ENCODE data around the gene FKBP11.
"Not testable (repeated sequence)": the region's sequence is repeated elsewhere in the genome, so short reads cannot be mapped to it uniquely, and the experiment has no call there.

FKBP11 gene

DNA sequence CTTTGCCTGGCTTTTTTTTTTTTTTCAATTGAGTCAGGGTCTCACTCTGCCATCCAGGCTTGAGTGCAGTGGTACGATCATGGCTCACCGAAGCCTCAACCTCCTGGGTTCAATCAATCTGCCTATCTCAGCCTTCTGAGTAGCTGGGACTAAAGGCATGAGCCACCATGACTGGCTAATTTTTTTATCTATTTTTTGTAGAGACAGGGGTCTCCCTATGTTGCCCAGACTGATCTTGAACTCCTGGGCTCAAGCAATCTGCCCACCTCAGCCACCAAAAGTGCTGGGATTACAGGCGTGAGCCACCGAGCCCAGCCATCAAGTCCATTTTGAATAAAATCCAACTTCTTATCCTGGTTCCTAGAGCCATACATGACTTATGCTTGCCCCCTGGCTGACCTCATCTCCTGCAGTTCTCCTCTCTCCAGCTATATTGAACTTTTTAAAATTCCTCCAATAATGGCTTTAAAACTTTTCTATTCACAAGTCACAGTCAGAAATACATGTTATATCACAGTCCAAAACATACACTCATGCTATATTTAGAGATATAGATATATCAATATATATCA lies 49.3 kb downstream of the FKBP11 start:
- TF ChIP-seq, protein P1, sequence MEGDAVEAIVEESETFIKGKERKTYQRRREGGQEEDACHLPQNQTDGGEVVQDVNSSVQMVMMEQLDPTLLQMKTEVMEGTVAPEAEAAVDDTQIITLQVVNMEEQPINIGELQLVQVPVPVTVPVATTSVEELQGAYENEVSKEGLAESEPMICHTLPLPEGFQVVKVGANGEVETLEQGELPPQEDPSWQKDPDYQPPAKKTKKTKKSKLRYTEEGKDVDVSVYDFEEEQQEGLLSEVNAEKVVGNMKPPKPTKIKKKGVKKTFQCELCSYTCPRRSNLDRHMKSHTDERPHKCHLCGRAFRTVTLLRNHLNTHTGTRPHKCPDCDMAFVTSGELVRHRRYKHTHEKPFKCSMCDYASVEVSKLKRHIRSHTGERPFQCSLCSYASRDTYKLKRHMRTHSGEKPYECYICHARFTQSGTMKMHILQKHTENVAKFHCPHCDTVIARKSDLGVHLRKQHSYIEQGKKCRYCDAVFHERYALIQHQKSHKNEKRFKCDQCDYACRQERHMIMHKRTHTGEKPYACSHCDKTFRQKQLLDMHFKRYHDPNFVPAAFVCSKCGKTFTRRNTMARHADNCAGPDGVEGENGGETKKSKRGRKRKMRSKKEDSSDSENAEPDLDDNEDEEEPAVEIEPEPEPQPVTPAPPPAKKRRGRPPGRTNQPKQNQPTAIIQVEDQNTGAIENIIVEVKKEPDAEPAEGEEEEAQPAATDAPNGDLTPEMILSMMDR (IDR thresholded peaks at IDR 0.05; ENCODE audit: borderline replicate concordance, insufficient read depth, low read depth, low read length), result no peak

DNA sequence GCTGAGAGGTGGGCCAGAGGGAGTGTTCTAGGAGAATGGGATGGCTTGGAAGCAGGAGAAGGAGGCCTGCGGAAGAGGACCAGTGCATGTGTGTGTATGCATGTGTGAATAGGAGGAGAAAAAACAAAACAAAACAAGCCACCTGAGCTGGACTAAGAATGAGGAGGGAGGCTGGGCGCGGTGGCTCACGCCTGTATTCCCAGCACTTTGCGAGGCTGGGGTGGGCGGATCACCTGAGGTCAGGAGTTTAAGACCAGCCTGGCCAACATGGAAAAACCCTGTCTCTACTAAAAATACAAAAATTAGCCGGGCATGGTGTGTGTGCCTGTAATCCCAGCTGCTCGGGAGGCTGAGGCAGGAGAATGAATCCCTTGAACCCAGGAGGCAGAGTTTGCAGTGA lies 51.8 kb downstream of the FKBP11 start:
- not testable (repeated sequence) for H3K4me3 ChIP-seq (ENCODE audit: low read depth, low read length)

More for the DNA sequence above, 49.3 kb downstream of the FKBP11 start:
- H3K4me3 ChIP-seq (ENCODE audit: low read depth, low read length), result no peak overlapping the region

DNA sequence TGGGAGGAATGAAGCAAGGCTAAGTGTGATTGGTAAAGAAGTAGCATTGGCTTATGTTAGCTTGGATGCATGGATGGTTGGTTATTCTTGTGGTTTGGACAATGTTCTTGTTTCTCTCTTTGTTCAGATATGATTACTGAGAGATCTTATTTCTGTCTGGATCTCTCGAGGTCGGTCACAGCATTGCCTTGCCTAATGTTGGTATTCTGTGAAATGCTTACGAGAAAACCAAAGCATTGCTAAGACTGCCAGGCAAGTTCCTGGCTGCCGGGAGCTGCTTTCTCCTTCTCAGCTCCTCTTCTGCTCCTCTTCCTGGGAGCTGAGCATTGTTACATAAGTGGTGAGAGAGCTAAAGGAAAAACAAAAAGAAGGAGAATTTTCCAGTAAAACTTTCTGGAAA lies 52.2 kb downstream of the FKBP11 start:
- no peak overlapping the region for H3K4me3 ChIP-seq (ENCODE audit: low read depth, low read length)
- TF ChIP-seq, protein P1 (IDR thresholded peaks at IDR 0.05; ENCODE audit: borderline replicate concordance, insufficient read depth, low read depth, low read length), result no peak
